Spleen (tissue), 7 donors: Measurements from ENCODE around the gene BACH2.

Experiments used
- POLR2A ChIP-seq, 3 donors: fragments of 450-650 bp; IDR thresholded peaks; one replicate each; pipeline ENCODE4 v1.5.1; 2017; ENCODE audit warnings: antibody characterized with exemption in 3 of 3, mild to moderate bottlenecking in 1 of 3
- POLR2AphosphoS5 ChIP-seq, 3 donors: sonication (generic); formaldehyde crosslinking; IDR thresholded peaks; one replicate each; pipeline ENCODE4 v1.5.1; 2017; ENCODE audit warnings: antibody characterized with exemption in 3 of 3
- TF ChIP-seq, protein P1 (sequence below), 11 experiments: fragments of 200-600 bp in 7 of 11; fragments of 450-650 bp in 4 of 11; sonication (generic) in 4 of 11; IDR thresholded peaks in 8 of 11; conservative IDR thresholded peaks in 3 of 11; 1 replicate in 7 of 11; 2 replicates in 4 of 11; pipeline versions ENCODE4 v1.4.0 to v1.8.0; 2016 to 2021; ENCODE audit warnings: antibody characterized with exemption in 11 of 11, inconsistent platforms in 4 of 11, mild to moderate bottlenecking in 1 of 11
- donor health status: DM: no; HTN: no; CAD: no; lungs with moderate emphysema.
- donor health status: DM: no; HTN: no; CAD: no.
- donor health status: DM: no; HTN: no; CAD: no.

DNA sequence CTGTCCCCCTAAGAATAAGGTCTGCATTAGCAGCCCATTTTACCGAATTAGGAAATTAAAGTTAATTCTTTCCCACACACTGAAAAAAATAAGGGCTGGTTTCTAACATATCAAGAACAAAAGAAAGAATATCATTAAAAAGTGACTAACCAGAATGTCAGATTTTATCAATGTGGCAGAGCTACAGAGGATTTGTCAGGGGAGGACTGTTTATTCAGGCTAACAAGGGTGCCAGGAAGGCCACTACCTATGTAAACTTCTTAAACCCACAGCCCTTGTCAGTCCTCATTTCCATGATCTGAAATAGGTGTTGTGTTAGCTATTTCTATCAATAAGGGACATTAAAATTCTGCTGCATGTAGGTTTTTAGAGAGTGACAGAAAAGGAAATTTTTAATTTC lies 76.4 kb downstream of the BACH2 start:
- TF ChIP-seq, protein P1, sequence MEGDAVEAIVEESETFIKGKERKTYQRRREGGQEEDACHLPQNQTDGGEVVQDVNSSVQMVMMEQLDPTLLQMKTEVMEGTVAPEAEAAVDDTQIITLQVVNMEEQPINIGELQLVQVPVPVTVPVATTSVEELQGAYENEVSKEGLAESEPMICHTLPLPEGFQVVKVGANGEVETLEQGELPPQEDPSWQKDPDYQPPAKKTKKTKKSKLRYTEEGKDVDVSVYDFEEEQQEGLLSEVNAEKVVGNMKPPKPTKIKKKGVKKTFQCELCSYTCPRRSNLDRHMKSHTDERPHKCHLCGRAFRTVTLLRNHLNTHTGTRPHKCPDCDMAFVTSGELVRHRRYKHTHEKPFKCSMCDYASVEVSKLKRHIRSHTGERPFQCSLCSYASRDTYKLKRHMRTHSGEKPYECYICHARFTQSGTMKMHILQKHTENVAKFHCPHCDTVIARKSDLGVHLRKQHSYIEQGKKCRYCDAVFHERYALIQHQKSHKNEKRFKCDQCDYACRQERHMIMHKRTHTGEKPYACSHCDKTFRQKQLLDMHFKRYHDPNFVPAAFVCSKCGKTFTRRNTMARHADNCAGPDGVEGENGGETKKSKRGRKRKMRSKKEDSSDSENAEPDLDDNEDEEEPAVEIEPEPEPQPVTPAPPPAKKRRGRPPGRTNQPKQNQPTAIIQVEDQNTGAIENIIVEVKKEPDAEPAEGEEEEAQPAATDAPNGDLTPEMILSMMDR (IDR thresholded peaks at IDR 0.05 in 8 of 11, conservative IDR thresholded peaks at IDR 0.05 in 3 of 11), result no peak
- no peak for TF ChIP-seq POLR2A (IDR thresholded peaks at IDR 0.05)
- no peak for TF ChIP-seq POLR2AphosphoS5 (IDR thresholded peaks at IDR 0.05)
